PFSK-1 (cell line): ENCODE results near the gene SPIRE1.

ENCODE experiments used
- FOXP2 ChIP-seq: optimal IDR thresholded peaks from 2 replicates; pipeline ENCODE3; 2011; ENCODE audit warnings: borderline replicate concordance, control low read depth, inconsistent platforms; ENCODE audit not compliant: insufficient read depth; ENCODE audit errors: extremely low read length, extremely low read depth
- POLR2AphosphoS5 ChIP-seq: IDR thresholded peaks from 2 replicates; pipeline ENCODE4 v1.6.1; 2012; ENCODE audit warnings: low read depth, mild to moderate bottlenecking, control low read depth, low read length, moderate library complexity
- REST ChIP-seq, 2 experiments: IDR thresholded peaks; 2 replicates each; pipeline versions ENCODE4 v1.6.1 to v1.8.0; 2011 to 2012; ENCODE audit warnings: low read depth in 2 of 2, low read length in 2 of 2, control low read depth in 1 of 2, inconsistent platforms in 1 of 2, mild to moderate bottlenecking in 1 of 2, moderate library complexity in 1 of 2; ENCODE audit not compliant: insufficient read depth in 1 of 2
- SIN3A ChIP-seq: IDR thresholded peaks from 2 replicates; pipeline ENCODE4 v1.6.1; 2012; ENCODE audit warnings: mild to moderate bottlenecking, low read length, moderate library complexity, borderline replicate concordance; ENCODE audit not compliant: insufficient read depth
- TAF1 ChIP-seq: IDR thresholded peaks from 2 replicates; pipeline ENCODE4 v1.6.1; 2012; ENCODE audit warnings: low read length, control low read depth, borderline replicate concordance; ENCODE audit not compliant: insufficient read depth

Gene SPIRE1

DNA sequence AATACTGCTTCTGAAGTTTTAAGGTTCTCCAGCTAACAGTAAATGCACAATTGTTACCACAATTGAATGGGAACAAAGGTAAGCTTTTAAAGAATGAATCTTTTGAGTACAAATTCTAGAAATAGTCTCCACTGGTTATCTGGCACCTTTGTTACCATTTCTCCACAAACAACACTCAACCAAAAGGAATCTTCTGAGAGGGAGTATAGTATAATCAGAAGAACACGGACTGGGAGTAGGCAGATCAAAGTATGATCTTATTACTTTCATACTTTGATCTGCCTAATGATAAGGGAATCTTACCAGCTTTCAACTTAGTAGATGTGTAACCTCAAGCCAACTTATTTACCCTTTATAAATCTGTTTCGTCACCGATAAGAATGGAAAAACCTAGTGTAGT lies 43.3 kb upstream of the SPIRE1 start:
- no peak for TF ChIP-seq POLR2AphosphoS5

DNA sequence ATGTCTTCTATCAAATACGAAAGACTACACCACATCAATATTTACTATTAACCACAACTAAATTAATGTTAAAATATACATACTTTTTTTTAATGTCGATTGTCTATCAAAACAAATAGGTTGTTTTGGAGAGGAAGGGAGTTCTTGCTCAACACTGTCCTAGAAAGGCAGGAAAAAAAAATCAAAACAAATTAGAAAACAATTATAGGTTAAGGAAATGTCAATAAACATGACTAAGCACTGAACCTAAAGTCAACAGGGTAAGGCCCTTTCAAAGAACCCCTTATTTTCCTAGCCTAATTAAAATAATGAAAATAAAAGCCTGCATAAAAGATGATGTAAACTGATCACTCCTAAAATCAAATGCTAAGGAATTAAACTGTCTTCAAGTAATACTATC lies 41.8 kb upstream of the SPIRE1 start:
- no peak for TF ChIP-seq FOXP2
- no peak for TF ChIP-seq REST (IDR thresholded peaks at IDR 0.05; ENCODE audit: insufficient read depth in 1 of 2, low read depth in 2 of 2, low read length in 2 of 2)
- TF ChIP-seq POLR2AphosphoS5 = no peak
- no peak for TF ChIP-seq TAF1

DNA sequence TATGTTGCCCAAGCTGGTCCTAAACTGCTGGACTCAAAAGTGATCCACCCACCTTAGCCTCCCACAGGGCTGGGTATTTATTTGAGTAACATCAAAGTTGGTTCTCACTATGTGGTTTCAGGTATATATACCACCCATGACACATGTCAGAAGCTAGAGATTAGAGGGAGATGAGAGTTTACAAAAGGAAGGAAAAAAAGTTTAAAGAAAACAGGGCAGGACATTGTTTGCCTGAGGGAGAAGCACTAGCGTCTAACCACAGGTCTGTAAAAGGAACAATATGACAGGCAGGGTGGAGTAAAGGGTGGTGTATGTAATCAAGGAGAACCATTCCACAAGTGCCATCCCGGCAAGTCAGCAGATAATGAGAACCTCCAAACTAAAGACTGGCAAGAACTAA lies 36.1 kb upstream of the SPIRE1 start:
- TF ChIP-seq SIN3A (no peak), REST (IDR thresholded peaks at IDR 0.05; ENCODE audit: insufficient read depth in 1 of 2, low read depth in 2 of 2, low read length in 2 of 2) (no peak), TAF1 (no peak), POLR2AphosphoS5 (no peak), FOXP2 (no peak)

DNA sequence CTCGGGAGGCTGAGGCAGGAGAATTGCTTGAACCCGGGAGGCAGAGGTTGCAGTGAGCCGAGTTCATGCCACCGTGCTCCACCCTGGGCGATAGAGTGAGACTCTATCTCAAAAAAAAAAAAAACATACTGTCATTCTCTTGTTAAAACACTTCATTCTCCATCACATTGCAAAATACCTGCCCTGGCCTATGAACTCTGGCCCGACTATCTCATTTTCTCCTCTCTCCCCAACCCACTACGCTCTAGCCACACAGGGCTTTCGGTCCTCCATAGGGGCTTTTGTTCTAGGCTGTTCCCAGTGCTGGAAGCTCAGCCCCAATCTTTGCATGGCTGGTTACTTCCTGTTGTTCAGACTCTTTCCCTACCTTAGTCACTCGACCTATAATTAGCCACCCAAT lies 34.3 kb upstream of the SPIRE1 start:
- TF ChIP-seq REST (IDR thresholded peaks at IDR 0.05; ENCODE audit: insufficient read depth in 1 of 2, low read depth in 2 of 2, low read length in 2 of 2) = no peak
- TF ChIP-seq POLR2AphosphoS5 = no peak
- no peak for TF ChIP-seq SIN3A
- TF ChIP-seq FOXP2 = no peak
- no peak for TF ChIP-seq TAF1

- TF ChIP-seq FOXP2 (no peak), TAF1 (no peak)
These were observed 31.4 kb upstream of the SPIRE1 start for GRCh38 chr18:12689256-12689850.

DNA sequence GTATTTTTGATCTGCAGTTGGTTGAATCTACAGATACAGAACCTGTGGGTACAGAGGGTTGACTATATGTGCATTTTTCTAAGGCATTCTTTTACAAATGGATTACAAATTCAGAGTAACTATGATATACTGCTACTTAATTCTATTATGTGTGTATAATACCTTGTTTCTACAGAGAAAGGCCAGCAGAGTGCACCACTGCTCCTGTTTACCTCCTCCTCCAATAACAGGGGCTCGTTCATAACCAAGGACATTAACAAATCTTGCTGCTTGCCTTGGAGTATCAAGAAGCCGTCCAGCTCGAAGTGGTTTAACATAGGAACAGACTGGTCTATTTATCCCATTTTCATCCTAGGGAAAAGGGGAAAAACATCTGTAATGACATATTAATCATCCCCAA lies 28.2 kb upstream of the SPIRE1 start:
- no peak for TF ChIP-seq TAF1

DNA sequence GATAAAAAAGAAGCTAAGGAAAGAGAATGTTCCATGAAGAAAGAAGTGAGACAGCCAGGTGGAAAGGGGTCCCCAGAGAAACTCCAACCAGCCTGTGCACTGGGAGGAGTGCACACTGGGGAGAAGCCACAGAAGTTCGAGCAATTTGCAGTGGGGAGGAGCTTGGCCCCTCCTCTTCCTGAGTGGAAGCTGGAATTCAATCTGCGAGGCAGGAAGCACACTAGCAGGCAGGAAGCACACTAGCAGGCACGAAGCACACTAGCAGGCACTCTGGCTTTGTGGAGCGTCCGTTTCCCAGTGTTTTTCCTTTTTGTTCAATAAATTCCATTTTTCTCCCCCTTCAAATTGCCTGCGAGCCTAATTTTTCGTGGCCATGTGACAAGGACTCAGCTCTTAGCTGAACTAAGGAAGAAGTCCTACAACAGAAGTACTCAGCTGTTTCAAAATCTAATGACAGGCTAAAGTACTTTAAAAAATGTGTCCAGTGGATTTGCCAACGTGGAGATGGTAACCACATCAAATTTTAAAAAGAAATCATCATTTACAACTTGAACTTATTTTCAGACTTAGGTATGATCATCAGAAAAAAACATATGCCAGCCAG lies 21.4 kb upstream of the SPIRE1 start:
- TF ChIP-seq REST (IDR thresholded peaks at IDR 0.05; ENCODE audit: insufficient read depth in 1 of 2, low read depth in 2 of 2, low read length in 2 of 2) (no peak), TAF1 (peak; percentile 82; the same call in 1 of the 2 replicates), SIN3A (peak; percentile 53; the same call in 1 of the 2 replicates), POLR2AphosphoS5 (peak; percentile 96)
